ENCODE measurements around the gene TMEM184B.

DNA sequence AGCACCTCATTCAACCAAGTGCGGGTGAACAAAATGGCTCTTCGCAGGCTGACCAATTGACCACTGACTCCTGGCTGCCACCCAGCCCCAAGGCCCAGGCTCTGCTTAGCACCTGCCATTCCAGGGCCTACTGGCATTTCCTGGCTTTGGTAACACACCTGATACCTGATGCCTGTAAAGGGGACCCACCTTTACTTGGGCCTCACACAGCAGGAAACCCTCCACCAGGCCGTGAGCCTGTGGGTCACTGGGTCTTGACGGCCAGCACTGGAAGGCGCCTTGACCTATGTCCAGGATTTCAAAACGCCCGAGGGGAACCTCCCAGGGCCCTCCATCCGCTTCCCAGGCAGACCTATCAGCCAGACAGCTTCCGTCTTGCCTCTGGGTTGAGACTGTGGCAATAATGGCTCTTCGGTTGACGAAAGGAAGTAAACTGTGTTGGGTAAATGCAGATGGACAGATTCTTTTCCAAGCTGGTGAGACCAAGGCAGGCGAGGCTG is 16.8 kb upstream of the TMEM184B start:
- TF ChIP-seq EP300 (IDR thresholded peaks at IDR 0.05): no peak
- TF ChIP-seq, protein P1, sequence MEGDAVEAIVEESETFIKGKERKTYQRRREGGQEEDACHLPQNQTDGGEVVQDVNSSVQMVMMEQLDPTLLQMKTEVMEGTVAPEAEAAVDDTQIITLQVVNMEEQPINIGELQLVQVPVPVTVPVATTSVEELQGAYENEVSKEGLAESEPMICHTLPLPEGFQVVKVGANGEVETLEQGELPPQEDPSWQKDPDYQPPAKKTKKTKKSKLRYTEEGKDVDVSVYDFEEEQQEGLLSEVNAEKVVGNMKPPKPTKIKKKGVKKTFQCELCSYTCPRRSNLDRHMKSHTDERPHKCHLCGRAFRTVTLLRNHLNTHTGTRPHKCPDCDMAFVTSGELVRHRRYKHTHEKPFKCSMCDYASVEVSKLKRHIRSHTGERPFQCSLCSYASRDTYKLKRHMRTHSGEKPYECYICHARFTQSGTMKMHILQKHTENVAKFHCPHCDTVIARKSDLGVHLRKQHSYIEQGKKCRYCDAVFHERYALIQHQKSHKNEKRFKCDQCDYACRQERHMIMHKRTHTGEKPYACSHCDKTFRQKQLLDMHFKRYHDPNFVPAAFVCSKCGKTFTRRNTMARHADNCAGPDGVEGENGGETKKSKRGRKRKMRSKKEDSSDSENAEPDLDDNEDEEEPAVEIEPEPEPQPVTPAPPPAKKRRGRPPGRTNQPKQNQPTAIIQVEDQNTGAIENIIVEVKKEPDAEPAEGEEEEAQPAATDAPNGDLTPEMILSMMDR (IDR thresholded peaks at IDR 0.05): no peak

All from ovary (tissue), 3 donors.